ENCODE results near the gene ENDOV.
A peak's percentile ranks its signal among the peaks of the same experiment; 100 is the strongest.

ENDOV gene

GRCh38 chr17:80414803-80415625, at the start of gene ENDOV:
Gene ENDOV (plus strand): TSS chr17:80415167. CDS start chr17:80415195, 28 bp downstream.
- DNase-seq = peak in 55 of 56 donors; percentile 53 to 99 (median 94)

DNA sequence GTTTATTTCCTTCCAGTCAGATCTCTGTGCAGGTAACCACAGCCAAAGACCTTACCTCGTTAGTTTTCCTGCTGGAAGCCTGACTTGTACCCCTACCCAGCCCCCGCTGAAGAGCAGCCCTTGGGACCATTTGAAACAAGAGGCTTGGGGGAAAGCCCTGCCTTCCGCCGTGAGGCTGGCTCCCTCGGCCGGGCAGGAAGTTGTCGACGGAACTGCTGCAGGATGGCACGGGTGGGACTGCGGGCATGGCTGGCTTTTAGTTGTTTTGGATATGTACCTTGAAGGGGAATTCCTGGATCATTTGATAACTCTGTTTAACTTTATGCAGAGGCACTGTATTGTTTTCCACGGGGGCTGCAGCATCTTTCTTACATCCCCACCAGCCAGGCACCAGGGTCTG, 49.0 kb upstream of the ENDOV start:
- DNase-seq = no peak

GRCh38 chr17:80367503-80367902, 47.5 kb upstream of the ENDOV start:
- DNase-seq = no peak

GRCh38 chr17:80371196-80371595, 43.8 kb upstream of the ENDOV start:
- no peak for DNase-seq

GRCh38 chr17:80372456-80372855, 42.5 kb upstream of the ENDOV start:
- DNase-seq = no peak

DNA sequence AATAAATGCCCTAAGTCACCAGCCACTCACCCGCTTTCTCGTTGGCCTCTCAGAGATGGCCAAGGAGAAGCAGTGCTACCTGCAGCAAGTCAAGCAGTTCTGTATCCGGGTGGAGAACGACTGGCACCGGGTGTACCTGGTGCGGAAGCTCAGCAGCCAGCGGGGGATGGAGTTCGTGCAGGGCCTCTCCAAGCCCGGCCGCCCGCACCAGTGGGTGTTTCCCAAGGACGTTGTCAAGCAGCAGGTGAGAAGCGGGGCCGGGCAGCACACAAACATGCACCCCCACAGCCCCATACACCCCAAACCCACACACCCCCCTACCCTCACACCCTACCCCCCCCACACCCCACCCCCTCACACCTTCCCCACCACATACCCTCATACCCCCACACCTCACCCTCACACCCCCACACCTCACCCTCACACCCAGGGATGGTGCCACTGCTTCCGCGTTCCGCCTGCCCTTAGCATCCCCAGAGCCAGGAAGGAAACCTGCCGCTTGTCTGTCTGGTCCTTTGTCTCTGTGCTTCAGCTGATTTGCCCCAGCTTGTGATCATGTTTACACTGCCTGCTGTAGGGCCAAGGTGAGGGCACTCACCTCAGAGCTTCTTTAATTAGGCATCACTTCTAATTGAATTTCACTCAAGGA, 41.9 kb upstream of the ENDOV start:
- no peak for DNase-seq

DNA sequence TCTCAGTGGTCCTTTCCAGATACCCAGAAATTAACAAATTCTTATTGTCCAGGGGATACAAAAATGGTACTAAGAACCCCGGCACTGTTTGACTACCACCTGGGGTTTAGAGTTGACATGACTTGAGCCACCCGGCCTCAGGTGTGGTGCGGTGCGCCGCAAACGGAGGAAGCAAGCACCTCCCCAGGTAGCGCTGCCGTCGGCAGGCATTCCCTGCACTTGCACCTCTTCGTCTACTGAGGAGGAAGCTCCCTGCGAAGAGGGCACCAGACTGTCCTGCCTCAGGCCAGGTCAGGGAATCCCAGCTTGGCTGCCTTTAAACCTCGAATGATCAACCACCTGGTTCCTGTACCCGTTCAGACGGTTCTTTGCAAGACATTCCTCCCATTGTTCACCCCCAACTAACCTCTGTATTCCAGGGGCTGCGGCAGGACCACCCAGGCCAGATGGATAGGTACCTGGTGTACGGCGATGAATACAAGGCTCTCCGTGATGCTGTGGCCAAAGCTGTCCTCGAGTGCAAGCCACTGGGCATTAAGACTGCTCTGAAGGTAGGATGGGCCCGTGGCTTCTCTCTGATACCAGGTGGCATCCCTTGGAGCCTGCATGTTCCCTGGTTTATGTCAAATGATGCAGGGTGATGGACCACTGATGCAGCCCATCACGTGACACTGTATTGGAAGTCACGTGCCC, 40.8 kb upstream of the ENDOV start:
- no peak for DNase-seq

GRCh38 chr17:80374732-80375585, 40.0 kb upstream of the ENDOV start:
- DNase-seq = no peak

DNA sequence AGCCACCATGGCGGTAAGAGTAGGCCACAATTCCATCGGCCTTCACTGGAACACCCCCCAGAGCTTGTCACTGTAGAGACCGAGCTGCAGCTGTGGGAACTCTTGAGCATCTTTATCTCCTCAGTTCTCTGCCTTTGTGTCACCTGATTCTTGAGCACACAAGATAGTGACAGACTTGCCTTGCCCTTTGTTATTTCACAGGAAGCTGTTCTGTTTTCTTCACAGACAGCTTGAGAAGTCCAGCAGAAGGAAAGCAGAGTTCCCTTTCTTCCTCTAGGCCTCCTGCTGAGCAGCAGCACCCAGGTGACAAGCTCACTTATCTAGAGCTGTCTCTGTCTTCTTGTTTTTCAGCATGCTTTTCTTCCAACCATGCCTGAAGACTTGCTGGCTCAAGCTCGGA, 38.4 kb upstream of the ENDOV start:
- no peak for DNase-seq

- DNase-seq = no peak
Measured at GRCh38 chr17:80377798-80378197, 37.2 kb upstream of the ENDOV start.

- DNase-seq = peak in 8 of 56 donors; percentile 9 to 46 (median 13)
Measured at GRCh38 chr17:80379348-80379747, 35.6 kb upstream of the ENDOV start.

GRCh38 chr17:80380068-80380467, 34.9 kb upstream of the ENDOV start:
- DNase-seq = peak in 11 of 56 donors; percentile 7 to 58 (median 35)

GRCh38 chr17:80380555-80381002, 34.4 kb upstream of the ENDOV start:
- no peak for DNase-seq

GRCh38 chr17:80381416-80381923, 33.5 kb upstream of the ENDOV start:
- no peak for DNase-seq

DNA sequence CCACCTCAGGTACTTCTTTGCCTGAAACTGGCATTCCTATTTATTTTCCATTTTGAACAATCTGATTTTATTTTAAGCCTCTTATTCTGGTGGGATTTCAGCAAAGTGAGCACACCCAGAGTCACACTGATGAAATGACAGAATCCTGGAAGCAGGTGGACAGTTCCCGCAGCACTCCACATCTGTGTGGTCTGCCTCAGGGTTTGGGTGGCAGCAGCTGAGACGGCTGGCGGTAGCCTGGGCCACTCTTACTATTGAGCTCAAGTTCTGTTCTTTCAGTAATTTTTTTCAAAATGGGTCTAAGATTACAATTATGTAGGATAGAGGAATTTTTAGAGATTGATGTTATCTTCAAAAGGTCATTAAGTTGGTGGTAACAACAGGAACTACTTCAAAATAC, 32.5 kb upstream of the ENDOV start:
- no peak for DNase-seq

DNA sequence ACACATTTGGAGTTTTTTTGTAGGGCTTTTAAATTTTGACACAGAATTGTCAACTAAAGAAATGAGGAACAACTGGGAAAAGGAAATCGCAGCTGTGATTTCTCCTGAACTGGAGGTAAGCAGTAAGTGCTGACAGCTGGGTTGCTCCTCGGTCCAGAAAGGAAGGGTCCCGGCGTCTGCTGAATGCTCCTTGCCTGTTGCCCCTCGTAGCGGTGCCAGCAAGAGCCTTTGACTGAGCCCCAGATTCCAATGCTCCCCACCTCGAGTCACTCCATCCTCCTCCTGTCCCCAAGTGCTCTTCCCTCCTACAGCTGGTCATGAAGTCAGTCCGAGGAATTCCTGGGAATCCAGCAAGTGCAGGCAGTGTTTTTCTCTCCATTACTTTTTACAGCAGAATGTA, 32.0 kb upstream of the ENDOV start:
- DNase-seq = no peak

DNA sequence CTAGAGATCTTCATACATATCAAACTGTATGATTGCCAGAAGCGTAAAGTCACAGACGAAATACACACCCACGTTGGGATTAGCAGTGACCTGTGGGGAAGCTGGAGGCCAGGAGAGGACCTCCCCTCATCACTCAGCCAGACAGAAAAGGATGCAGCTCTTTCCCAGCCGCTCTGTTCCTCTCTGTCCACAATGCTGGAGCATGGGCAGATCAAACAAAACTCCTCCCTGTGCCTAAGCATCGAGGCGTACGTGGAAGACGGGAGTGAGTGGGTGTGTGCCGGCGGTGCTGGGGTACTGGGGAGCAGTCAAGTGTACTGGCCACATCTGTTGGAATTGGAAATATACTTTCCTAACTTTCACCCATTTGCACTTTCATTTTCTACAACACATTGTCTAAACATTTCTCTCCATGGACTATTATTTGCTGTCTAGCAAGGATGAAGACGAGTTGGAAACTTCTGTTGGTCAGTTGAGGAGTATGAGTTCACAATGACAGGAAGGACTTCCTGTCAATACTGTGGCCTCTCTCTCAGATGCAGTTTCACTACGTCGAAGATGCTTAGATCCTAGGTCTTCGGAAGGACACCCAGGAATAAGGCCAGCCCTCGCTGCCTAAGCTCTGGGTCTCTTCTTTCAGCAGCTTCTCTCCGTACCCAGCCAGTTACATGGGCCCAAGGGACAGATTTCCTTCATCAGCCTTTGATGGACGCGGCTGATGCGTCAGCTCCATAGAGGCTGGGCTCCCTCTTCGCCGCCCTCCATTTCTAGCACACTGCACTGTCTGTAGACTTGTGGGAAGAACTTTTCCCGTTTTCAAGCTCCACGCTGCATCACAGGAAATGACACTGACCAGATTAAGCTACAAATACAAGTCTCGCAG, 30.6 kb upstream of the ENDOV start:
- DNase-seq = no peak

DNA sequence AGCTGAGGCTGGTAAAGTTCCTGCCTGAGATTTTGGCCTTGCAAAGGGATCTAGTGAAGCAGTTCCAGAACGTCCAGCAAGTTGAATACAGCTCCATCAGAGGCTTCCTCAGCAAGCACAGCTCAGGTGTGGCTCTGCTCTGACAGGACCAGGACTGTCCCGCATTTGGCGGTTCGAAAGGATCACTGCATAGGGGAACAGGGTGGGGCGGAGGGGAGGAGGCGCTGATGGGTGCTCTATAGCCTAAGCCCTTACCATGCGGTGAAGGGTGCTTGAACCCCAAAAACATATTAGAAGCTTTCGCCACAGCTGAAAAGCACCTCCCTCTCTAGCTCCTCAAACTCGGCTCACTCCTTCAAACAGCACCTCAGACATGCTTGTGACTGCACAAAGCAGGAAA, 29.9 kb upstream of the ENDOV start:
- no peak for DNase-seq

- DNase-seq = no peak
Measured at GRCh38 chr17:80386341-80386740, 28.6 kb upstream of the ENDOV start.

GRCh38 chr17:80387071-80387470, 27.9 kb upstream of the ENDOV start:
- no peak for DNase-seq
